Endodermal cell (in vitro differentiated cells): Measurements from ENCODE around the gene SYT3. TPM values are rescaled to one million over a fixed set of nuclear protein-coding genes. Genes with fewer than 3 reads are reported as not detected.
"Not testable (repeated sequence)": the region's sequence is repeated elsewhere in the genome, so short reads cannot be mapped to it uniquely, and the experiment has no call there.

Experiments used
- DNase-seq: peaks from one replicate; pipeline ENCODE4 v3.0.0-alpha.2; 2017
- H3K27ac ChIP-seq: 2 replicates; pipeline ENCODE4 v1.5.1; 2013; ENCODE audit warnings: mild to moderate bottlenecking, low read depth, low read length, moderate library complexity
- H3K27me3 ChIP-seq: 2 replicates; pipeline ENCODE4 v1.6.1; 2013; ENCODE audit warnings: mild to moderate bottlenecking, low read length, moderate library complexity; ENCODE audit not compliant: insufficient read depth, control insufficient read depth, poor library complexity, severe bottlenecking
- H3K36me3 ChIP-seq: 2 replicates; pipeline ENCODE4 v1.7.0; 2013; ENCODE audit warnings: mild to moderate bottlenecking, low read length, moderate library complexity; ENCODE audit not compliant: control insufficient read depth, insufficient read depth
- H3K4me1 ChIP-seq: one replicate; pipeline ENCODE4 v1.7.0; 2013; ENCODE audit warnings: low read length; ENCODE audit not compliant: control insufficient read depth, insufficient read depth
- H3K4me3 ChIP-seq: 2 replicates; pipeline ENCODE4 v1.5.1; 2013; ENCODE audit warnings: mild to moderate bottlenecking, low read length, moderate library complexity
- H3K9ac ChIP-seq: 2 replicates; pipeline ENCODE4 v1.6.1; 2013; ENCODE audit warnings: mild to moderate bottlenecking, low read length, moderate library complexity; ENCODE audit not compliant: poor library complexity, severe bottlenecking; ENCODE audit errors: extremely low read depth
- H3K9me3 ChIP-seq: 2 replicates; pipeline ENCODE4 v1.6.1; 2013; ENCODE audit warnings: mild to moderate bottlenecking, low read length, moderate library complexity; ENCODE audit not compliant: control insufficient read depth
- H3K27ac Mint-ChIP-seq: 2 replicates; pipeline ENCODE4 v1.8.0; 2020; ENCODE audit warnings: mixed read lengths
- H3K27me3 Mint-ChIP-seq: 2 replicates; pipeline ENCODE4 v1.8.0; 2021; ENCODE audit warnings: mild to moderate bottlenecking, mixed read lengths; ENCODE audit not compliant: insufficient read depth
- H3K36me3 Mint-ChIP-seq: 2 replicates; pipeline ENCODE4 v1.8.0; 2020; ENCODE audit warnings: low read depth, mixed read lengths
- H3K4me1 Mint-ChIP-seq: 2 replicates; pipeline ENCODE4 v1.8.0; 2020; ENCODE audit warnings: mixed read lengths
- H3K4me3 Mint-ChIP-seq: 2 replicates; pipeline ENCODE4 v1.8.0; 2020; ENCODE audit warnings: mild to moderate bottlenecking, moderate library complexity, mixed read lengths
- H3K9me3 Mint-ChIP-seq: 2 replicates; pipeline ENCODE4 v1.8.0; 2020; ENCODE audit warnings: mild to moderate bottlenecking, mixed read lengths
- CTCF ChIP-seq: fragments of 200-600 bp; sonication (generic); conservative IDR thresholded peaks from 2 replicates; pipeline ENCODE4 v1.5.0; 2021; ENCODE audit warnings: antibody characterized with exemption, mild to moderate bottlenecking
- WGBS, 2 experiments: methylation state at CpG; one replicate each; pipeline versions ENCODE4 v1.1.5 to v1.1.7; 2013; ENCODE audit warnings: missing lambda C conversion rate in 2 of 2, mixed read lengths in 1 of 2; ENCODE audit not compliant: insufficient coverage in 1 of 2, insufficient read length in 1 of 2; 5-methylcytosine and 5-hydroxymethylcytosine counted together
- total RNA-seq, 2 donors: library from RNA; stranded (reverse); fragmentation: NEBNext Ultra II Directional in 1 of 2; extraction: Animal tissue kit (Norgen Biotek cat#: 25700) in 1 of 2; gene quantifications; 2 replicates in 1 of 2; 3 replicates in 1 of 2; pipeline ENCODE4 v1.2.1, GENCODE V29; 2021

The SYT3 gene
- total RNA-seq, 2 donors from 2014 or later, result 1.7 to 1.9 TPM

GRCh38 chr19:50618379-50618778 is 21.3 kb downstream of the SYT3 start:
- not testable (repeated sequence) for H3K36me3 Mint-ChIP-seq, H3K36me3 ChIP-seq, DNase-seq, H3K27me3 ChIP-seq, H3K27ac Mint-ChIP-seq, H3K9me3 ChIP-seq, H3K27ac ChIP-seq, H3K4me3 Mint-ChIP-seq, H3K9me3 Mint-ChIP-seq, H3K4me3 ChIP-seq, H3K4me1 ChIP-seq, H3K27me3 Mint-ChIP-seq, H3K4me1 Mint-ChIP-seq, H3K9ac ChIP-seq
- WGBS, 2 experiments, result 84 to 87% methylated on average over 4 of the region's 5 CpGs

GRCh38 chr19:50612504-50613404 is 26.9 kb downstream of the SYT3 start:
- H3K27me3 ChIP-seq, H3K4me3 ChIP-seq, DNase-seq, H3K36me3 ChIP-seq, H3K27ac Mint-ChIP-seq, H3K9me3 ChIP-seq, H3K9ac ChIP-seq, H3K36me3 Mint-ChIP-seq, H3K4me3 Mint-ChIP-seq, H3K4me1 ChIP-seq, H3K27ac ChIP-seq, H3K4me1 Mint-ChIP-seq: not testable (repeated sequence)
- 79% methylated on average over 5 of the region's 11 CpGs; no CpG with 5 or more reads in 1 of the 2 experiments for WGBS, 2 experiments
- Mint-ChIP-seq H3K9me3 (peaks cover 12% of the 10 kb centered on the region), H3K27me3 (peaks cover 24% of the 10 kb centered on the region)

- peak overlapping the region; percentile 16 for H3K27ac Mint-ChIP-seq
- no peaks in the 10 kb centered on the region for H3K4me1 Mint-ChIP-seq
- no peak overlapping the region for H3K9ac ChIP-seq
- no peaks in the 10 kb centered on the region for H3K4me1 ChIP-seq
- peaks cover 50% of the 10 kb centered on the region for H3K27me3 Mint-ChIP-seq
- peak overlapping the region; percentile 36 for H3K4me3 Mint-ChIP-seq
- no peak overlapping the region for H3K27ac ChIP-seq
- H3K36me3 ChIP-seq, result no peaks in the 10 kb centered on the region
- WGBS, 2 experiments, result 21% methylated on average over 56 of the region's 56 CpGs; no CpG with 5 or more reads in 1 of the 2 experiments
- no peak overlapping the region for H3K4me3 ChIP-seq
- DNase-seq, result peak; percentile 99
- H3K9me3 ChIP-seq, result no peaks in the 10 kb centered on the region
- peaks cover 4% of the 10 kb centered on the region for H3K36me3 Mint-ChIP-seq
- peaks cover 11% of the 10 kb centered on the region for H3K27me3 ChIP-seq
- peaks cover 35% of the 10 kb centered on the region for H3K9me3 Mint-ChIP-seq
- peak; percentile 89 for TF ChIP-seq CTCF
Observed at GRCh38 chr19:50607874-50608785, 31.6 kb downstream of the SYT3 start.

- Histone ChIP-seq H3K9me3 (no peaks in the 10 kb centered on the region), H3K27ac (no peak overlapping the region), H3K4me1 (no peaks in the 10 kb centered on the region), H3K4me3 (no peak overlapping the region), H3K36me3 (no peaks in the 10 kb centered on the region), H3K9ac (no peak overlapping the region), H3K27me3 (peaks cover 11% of the 10 kb centered on the region)
- no peaks in the 10 kb centered on the region for H3K4me1 Mint-ChIP-seq
- H3K36me3 Mint-ChIP-seq, result peaks cover 4% of the 10 kb centered on the region
- 70 to 75% methylated on average over 6 to 20 of the region's 20 CpGs for WGBS, 2 experiments
- TF ChIP-seq CTCF, result no peak
- H3K9me3 Mint-ChIP-seq, result peaks cover 35% of the 10 kb centered on the region
- peaks cover 57% of the 10 kb centered on the region for H3K27me3 Mint-ChIP-seq
- DNase-seq, result no peak
- no peak overlapping the region for H3K27ac Mint-ChIP-seq
- H3K4me3 Mint-ChIP-seq, result no peak overlapping the region
Observed at GRCh38 chr19:50607388-50607787, 32.3 kb downstream of the SYT3 start.
